GM18498 (cell line): ENCODE data around the gene KCNQ1OT1.

Experiments
- ATAC-seq: cut with Tn5 transposase; IDR thresholded peaks from one replicate; pipeline ENCODE4 v1.9.1; 2021; ENCODE audit warnings: mild to moderate bottlenecking, moderate library complexity; ENCODE audit not compliant: unreplicated experiment

The KCNQ1OT1 gene

GRCh38 chr11:2612884-2613571 lies 86.8 kb downstream of the KCNQ1OT1 start:
- no peak for ATAC-seq

- no peak for ATAC-seq
Observed at GRCh38 chr11:2609345-2609744, 90.4 kb downstream of the KCNQ1OT1 start.

- no peak for ATAC-seq
Observed at GRCh38 chr11:2599561-2600189, 100.1 kb downstream of the KCNQ1OT1 start.

- ATAC-seq = no peak
Observed at GRCh38 chr11:2595204-2595603, 104.6 kb downstream of the KCNQ1OT1 start.

- no peak for ATAC-seq
Observed at GRCh38 chr11:2594267-2594666, 105.5 kb downstream of the KCNQ1OT1 start.

- no peak for ATAC-seq
Observed at GRCh38 chr11:2593393-2593950, 106.3 kb downstream of the KCNQ1OT1 start.

- no peak for ATAC-seq
Observed at GRCh38 chr11:2592559-2593392, 107.0 kb downstream of the KCNQ1OT1 start.

- ATAC-seq = no peak
Observed at GRCh38 chr11:2591805-2592204, 108.0 kb downstream of the KCNQ1OT1 start.

GRCh38 chr11:2590965-2591754 lies 108.6 kb downstream of the KCNQ1OT1 start:
- ATAC-seq = no peak

- no peak for ATAC-seq
Observed at GRCh38 chr11:2590131-2590964, 109.4 kb downstream of the KCNQ1OT1 start.

- ATAC-seq = no peak
Observed at GRCh38 chr11:2589538-2589934, 110.3 kb downstream of the KCNQ1OT1 start.

- no peak for ATAC-seq
Observed at GRCh38 chr11:2588809-2589537, 110.8 kb downstream of the KCNQ1OT1 start.

- no peak for ATAC-seq
Observed at GRCh38 chr11:2587976-2588748, 111.6 kb downstream of the KCNQ1OT1 start.

GRCh38 chr11:2587132-2587930 lies 112.5 kb downstream of the KCNQ1OT1 start:
- no peak for ATAC-seq

GRCh38 chr11:2586793-2587131 lies 113.0 kb downstream of the KCNQ1OT1 start:
- ATAC-seq = no peak

GRCh38 chr11:2586087-2586792 lies 113.6 kb downstream of the KCNQ1OT1 start:
- ATAC-seq = no peak

GRCh38 chr11:2585566-2586086 lies 114.2 kb downstream of the KCNQ1OT1 start:
- ATAC-seq = no peak
